GM21529 (cell line): ENCODE data around the gene DPEP3.
"Not testable (repeated sequence)": the region's sequence is repeated elsewhere in the genome, so short reads cannot be mapped to it uniquely, and the experiment has no call there.

Experiments
- ATAC-seq: cut with Tn5 transposase; IDR thresholded peaks from one replicate; pipeline ENCODE4 v1.9.1; 2021; ENCODE audit not compliant: unreplicated experiment

DPEP3 gene

GRCh38 chr16:67945392-67945933 lies 34.8 kb downstream of the DPEP3 start:
- ATAC-seq, result no peak

- ATAC-seq, result no peak
Measured at GRCh38 chr16:67944690-67945391, 35.5 kb downstream of the DPEP3 start.

- no peak for ATAC-seq
Measured at GRCh38 chr16:67943619-67944504, 36.4 kb downstream of the DPEP3 start, which contains the start of gene LCAT. LCAT (minus strand) TSS chr16:67944120; CDS start chr16:67944101, 19 bp downstream.

GRCh38 chr16:67943256-67943618 lies 37.1 kb downstream of the DPEP3 start:
- ATAC-seq, result no peak

- ATAC-seq, result no peak
Measured at GRCh38 chr16:67942510-67943255, 37.6 kb downstream of the DPEP3 start.

GRCh38 chr16:67942200-67942509 lies 38.1 kb downstream of the DPEP3 start:
- no peak for ATAC-seq

- ATAC-seq, result no peak
Measured at GRCh38 chr16:67941469-67942199, 38.7 kb downstream of the DPEP3 start.

- ATAC-seq, result no peak
Measured at GRCh38 chr16:67940446-67941089, 39.7 kb downstream of the DPEP3 start.

GRCh38 chr16:67939507-67940445 lies 40.5 kb downstream of the DPEP3 start:
- no peak for ATAC-seq

GRCh38 chr16:67937713-67938112 lies 42.6 kb downstream of the DPEP3 start:
- not testable (repeated sequence) for ATAC-seq

- peak; percentile 48 for ATAC-seq
Measured at GRCh38 chr16:67936880-67937605, 43.3 kb downstream of the DPEP3 start.

- ATAC-seq, result peak; percentile 3
Measured at GRCh38 chr16:67936124-67936879, 44.0 kb downstream of the DPEP3 start, which contains the start of gene PSMB10. PSMB10 (minus strand) TSS chr16:67936850; CDS start chr16:67936749, 101 bp downstream.

GRCh38 chr16:67935402-67936123 lies 44.7 kb downstream of the DPEP3 start:
- peak; percentile 91 for ATAC-seq

- no peak for ATAC-seq
Measured at GRCh38 chr16:67935101-67935401, 45.2 kb downstream of the DPEP3 start.

- ATAC-seq, result no peak
Measured at GRCh38 chr16:67934306-67935100, 45.8 kb downstream of the DPEP3 start.

GRCh38 chr16:67933805-67934204 lies 46.5 kb downstream of the DPEP3 start:
- ATAC-seq, result no peak
